GM18868 (cell line): Measurements from ENCODE around the gene SOCS7.

Source experiments
- ATAC-seq: cut with Tn5 transposase; IDR thresholded peaks from one replicate; pipeline ENCODE4 v1.9.1; 2021; ENCODE audit warnings: mild to moderate bottlenecking, moderate library complexity; ENCODE audit not compliant: unreplicated experiment

Gene SOCS7

DNA sequence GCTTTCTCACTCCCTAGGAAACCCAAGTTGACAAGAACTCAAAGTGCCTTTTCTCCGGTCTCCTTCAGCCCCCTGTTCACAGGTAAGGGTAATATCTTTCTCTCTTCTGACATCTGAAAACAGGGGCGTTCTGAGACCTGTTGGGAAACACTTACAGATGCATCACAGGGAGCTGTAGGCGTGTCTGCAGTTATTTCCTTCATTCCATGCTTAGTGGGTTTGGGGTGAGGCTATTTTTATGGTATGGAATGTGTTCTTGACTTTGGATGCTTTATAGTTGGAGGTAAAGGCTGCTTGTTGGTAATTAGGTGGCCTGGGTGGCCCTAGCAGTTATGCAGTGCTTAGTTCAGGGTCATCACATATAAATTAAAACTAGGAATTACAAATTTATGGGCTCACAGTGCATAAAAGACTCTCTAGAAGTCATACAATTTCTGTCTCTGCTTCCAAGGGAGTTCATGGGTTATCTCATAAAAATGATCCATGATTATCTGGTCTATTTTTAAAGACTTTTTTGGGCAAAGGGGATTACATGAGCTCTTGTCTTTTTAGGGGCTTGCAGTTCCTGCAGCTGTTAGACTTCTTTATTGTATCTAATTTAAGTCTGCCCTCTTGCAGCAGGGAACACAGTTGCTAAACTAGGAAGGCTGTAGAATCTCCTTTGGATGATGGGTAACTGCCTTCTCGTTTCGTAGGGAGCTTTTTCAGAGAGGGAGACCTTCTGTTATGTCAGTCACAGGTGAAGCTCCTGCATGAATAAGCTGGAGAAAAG lies 10.2 kb downstream of the SOCS7 start:
- ATAC-seq, result no peak

DNA sequence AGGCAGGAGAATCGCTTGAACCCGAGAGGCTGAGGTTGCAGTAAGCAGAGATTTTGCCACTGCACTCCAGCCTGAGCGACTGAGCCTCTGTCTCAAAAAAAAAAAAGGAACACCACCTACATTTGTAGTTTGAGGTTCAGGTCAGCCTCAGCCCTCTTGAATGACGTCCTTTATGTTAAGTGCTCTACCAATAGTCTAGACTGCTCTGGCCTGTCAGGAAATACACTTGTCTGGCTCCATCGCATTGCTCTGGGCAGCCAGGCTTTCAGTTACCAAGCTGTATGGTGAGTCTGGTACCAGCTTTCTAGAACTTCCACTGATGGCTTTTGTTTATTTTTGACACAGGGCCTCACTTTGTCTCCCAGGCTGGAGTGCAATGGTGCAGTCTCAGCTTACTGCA lies 11.4 kb downstream of the SOCS7 start:
- no peak for ATAC-seq

DNA sequence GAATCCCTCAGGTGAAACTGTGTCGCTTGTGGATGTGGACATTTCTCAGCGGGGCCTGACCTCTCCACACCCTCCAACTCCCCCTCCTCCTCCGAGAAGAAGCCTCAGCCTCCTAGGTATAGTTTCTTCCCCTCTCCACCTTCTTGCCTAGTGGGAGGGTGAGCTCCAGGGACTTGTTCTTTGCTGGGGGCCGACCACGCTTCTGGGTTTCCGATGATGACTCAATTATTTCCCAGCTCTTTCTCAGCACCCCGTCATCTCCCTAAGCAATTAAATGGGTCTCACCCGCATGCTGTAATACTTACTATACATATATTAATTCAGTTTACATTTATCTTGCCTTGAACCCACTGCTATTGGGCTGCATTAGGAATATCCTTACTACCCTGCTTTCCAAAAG lies 13.1 kb downstream of the SOCS7 start:
- no peak for ATAC-seq

DNA sequence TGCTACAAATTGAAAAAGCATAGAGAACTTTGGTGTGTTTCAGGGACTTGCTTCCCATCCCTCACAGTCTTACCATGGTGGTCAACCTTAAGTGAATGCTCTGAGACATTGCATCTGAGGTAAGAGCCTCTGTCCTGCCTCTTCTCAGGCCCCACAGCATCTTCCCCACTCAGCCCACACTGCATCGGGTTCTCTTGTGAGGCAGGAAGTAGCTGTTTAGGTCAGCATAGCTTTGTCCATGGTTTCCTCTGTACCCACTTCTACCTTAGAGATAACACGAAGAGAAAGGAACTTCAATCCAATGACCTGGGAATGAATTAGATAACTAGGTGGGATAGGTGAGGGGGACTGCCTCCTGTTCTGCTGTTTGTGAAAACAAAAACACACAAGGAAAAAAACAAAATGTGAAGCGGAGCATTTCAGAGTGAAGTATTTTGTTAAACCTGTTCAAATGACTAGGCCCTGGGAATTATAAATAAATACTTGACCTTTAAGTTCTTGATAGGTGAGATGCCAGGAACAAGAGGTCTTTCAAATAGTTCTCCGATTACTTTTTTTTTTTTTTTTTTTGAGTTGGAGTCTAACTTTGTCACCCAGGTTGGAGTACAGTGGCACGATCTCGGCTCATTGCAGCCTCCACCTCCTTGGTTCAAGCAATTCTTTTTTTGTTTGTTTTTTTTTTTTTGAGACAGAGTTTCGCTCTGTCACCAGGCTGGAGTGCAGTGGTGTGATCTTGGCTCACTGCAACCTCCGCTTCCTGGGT lies 17.7 kb downstream of the SOCS7 start:
- no peak for ATAC-seq

DNA sequence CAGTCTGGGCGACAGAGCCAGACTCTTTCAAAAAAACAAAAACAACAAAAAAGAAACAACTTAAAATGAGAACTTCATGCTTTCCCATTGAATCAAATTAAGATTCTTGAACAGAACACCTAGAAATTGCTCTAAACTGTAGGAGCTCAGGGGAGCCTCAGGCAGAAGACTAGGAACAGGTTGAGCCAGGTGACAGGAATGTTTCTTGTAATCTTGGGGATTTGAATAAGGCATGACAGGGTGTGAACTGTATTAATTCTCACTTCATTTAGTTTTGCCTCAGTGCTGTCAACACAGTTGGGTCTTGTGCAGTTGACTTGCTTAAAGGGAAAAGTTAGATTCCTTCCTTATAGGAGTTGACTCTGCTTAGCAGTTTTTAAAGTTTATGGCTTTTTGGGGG lies 27.8 kb downstream of the SOCS7 start:
- ATAC-seq, result no peak

DNA sequence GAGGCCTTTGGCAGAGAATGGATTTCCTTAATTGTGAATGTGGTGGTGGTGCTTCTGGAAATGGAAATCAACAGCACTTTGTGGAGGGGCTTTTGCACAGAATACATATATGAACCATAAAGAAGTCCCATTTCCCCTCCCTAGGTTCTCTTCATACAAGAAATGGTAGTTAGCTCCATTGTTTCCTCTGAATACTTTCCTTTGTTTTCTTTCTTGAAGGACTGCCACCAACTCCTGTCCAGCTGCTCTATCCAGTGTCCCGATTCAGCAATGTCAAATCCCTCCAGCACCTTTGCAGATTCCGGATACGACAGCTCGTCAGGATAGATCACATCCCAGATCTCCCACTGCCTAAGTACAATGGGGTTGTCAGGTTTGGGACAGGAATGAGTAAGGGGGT lies 43.4 kb downstream of the SOCS7 start:
- no peak for ATAC-seq

DNA sequence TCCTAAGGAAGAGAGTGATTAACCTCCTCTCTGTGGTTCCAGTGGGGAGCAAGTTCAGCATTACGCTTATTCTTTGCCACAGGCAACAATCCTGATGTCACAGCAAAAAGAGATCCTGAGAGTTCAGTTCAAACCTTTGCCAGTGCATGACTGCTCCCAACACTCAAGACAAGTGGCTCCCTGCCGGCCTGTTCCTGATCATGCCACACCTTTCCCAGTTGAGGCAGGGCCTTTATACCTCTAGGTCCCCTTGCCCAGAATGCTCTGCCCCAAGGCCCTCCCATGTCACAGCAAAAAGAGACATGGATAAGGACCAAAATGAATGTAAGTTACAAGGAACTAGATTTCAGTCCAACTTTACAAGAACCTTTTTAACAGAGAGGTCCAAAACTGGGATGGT lies 45.6 kb downstream of the SOCS7 start:
- no peak for ATAC-seq

DNA sequence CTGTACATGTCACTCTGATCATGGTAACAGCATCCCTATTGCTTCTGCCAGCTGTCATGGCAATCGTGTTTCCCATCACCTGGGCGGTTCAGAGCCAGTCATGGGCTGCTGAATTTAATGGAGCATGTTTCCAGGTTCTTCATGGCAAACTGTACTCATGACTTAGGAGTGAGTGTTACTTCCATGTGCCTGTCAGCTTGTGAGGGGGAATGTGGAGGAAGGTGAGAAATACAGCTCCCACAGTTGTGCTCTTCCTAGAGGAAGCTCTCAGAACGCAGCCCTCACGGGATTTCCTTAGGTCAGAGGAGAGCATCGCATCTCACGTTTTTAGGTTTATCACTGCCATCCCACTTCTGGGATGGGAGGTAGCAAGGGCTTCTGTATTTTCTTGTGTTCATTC lies 48.6 kb downstream of the SOCS7 start:
- no peak for ATAC-seq

DNA sequence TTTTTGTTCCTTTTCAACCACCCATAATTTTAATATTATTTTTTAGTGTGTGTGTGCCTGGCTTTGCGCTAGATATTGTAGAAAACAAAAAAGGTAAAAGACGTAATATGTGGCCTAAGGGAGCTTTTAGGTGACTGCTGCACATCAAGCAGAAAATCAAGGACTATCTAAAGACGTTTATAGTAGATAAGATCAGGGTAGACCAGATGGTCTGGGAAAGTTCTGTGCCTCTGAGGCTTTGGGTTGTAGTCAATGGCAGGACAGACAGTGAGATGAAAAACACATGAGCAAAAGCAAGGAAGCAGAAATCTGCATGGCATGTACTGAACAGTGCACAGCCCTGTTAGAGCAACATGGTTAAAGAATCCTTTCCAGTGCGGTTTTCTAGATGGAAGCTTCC lies 49.8 kb downstream of the SOCS7 start:
- ATAC-seq, result no peak

DNA sequence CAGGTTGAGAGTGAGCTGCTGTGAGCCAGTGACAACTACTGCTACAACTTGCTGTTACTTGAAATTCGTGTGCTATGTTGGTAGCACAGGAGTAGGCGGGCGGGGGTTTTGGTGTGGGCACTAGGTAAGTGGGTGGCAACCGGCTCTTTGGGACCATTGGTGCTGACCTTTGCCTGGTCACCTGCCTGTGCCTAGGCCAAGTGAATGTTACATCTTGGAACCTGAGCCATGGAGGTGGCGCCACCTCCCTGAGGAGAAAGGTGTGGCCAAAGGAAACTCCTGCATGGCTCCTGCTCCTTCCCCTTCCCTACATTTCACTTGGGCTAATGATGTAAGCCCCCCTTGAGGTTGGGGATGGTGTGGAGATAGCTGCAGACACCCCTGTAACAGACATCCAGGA lies 51.3 kb downstream of the SOCS7 start:
- ATAC-seq, result no peak

DNA sequence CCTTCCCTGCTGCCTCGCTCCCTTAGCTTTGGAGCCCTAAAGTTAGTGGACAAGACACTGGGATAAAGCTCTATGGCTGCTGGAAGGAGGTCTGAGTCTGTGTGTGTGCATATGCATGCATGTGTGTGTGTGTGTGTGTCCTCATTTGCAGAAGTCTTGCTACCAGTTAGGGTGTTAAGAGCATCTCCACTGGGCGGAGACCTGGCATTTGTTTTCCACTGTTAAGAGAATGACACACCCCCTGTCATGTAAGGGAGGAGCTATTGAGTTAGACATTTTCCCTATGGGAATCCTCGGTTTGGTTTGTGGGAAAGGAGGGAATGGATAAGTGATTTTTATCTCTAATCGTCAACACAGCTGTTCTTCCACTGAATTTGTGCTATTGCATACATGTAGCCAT lies 51.8 kb downstream of the SOCS7 start:
- no peak for ATAC-seq

DNA sequence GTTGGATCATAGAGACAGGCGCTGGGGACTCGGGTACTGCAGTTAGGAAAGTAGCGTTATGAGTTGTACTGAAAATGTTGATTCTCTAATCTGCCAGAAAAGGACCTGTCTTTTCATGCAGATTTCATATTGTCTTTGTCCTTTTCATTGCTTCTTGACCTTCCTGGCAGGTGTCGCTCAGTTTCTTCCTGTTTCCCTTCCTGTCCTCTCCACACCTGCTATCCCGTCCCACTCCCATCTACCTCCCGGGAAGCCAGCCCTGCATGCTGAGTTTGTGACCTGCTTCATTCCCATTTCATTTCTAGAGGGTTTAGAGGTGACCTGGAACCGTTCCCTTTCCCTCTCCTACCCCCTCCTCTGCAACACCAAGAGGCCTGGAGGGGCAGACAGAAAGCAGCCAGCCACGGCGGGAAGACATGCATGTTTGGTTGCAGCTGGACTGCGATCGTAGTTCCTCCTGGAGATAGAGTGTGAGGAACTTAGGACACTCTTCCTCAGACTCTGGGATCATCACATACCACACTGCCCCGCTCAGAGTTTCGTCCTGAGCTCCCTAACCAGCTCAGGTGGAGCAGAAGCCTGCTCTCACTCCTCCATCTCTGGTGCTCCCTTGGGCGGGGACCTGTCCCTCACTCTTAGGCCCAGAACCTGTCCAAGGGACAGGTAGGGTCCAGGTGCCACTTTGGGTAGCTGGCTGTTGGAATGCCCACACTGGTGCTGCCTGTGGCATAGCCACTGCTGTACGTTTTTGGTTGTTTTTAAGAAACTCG lies 52.7 kb downstream of the SOCS7 start:
- ATAC-seq, result no peak

DNA sequence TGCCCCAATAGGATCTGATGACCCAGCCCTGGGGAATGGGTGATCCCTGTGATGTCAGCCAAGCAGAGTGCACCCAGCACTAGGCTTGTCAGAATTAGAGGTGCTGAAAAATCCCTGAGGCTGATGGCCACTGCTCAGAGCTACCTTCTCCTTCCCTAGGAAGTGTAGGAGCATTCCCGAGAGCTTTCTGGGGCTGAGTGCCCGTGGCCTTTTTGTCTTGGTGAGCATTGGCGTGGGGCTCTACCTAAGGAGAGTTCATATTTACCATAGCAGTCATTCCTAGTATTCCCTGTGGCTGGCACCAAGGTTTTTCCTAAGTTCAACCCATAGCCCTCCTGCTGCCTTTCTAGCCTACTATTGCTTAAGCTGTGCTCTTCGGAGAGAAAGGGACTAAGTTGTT lies 54.0 kb downstream of the SOCS7 start:
- no peak for ATAC-seq

DNA sequence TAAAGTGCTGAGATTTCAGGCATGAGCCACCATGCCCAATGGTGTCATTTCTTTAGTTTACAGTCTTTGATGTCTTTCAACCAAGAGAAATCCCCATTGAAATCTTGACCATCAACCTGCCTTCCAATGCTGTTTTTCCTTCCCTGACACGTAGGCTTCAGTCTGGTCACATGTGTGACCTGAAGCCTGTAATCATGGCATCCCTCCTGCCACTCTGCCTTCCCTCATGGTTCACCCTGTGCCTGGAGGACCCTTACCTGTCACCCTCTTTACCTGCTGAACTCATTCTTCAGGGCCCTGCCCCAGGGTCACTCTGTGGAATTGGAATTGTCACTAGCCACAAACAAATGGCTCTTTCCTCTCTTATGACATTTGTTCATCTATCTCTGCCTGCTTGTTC lies 58.6 kb downstream of the SOCS7 start:
- ATAC-seq, result no peak

DNA sequence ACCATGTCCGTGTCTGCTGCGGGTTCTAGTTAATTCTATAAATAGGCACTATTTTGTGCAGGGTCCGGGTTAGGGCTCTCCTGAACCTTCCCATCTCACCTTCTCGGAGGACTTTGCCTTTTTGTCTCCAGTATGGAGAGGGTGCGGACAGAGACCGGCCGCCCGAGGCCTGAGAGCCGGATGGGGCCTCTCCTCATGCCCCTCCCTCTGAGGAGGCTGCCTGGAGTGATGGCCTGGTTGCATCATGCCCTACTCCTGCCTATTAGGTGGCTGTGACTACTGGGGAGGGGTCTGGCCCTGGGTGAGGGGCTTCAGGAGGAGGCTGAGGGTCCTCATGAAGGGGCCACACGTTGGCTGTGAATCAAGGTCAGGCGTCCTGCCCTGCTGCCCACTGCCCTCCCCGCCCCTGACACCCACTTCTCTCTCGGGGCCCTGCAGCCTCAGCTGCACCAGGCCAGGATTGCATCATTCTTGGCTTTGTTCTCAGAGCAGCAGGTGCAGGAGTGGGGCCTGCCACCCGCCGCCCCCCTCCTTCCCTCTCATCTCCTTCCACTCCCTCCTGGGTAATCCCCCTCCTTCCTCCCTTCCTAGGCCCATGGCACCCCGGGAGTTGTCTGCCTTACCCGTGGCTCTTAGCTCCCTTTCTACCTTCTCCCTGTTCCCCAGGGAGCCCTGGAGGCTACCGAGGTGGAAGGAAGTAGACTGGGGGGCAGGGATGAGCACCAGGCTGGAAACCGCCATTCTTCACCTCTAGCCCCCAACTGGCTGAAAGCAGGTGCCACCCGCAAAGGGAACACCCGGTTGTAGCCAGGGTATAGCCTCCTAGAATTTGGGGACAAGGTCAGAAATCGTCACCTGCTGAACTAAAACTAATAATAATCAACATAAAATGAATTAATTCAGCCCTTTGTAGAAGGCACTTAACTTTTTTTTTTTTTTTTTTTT lies 63.9 kb downstream of the SOCS7 start:
- peak; percentile 49 for ATAC-seq

DNA sequence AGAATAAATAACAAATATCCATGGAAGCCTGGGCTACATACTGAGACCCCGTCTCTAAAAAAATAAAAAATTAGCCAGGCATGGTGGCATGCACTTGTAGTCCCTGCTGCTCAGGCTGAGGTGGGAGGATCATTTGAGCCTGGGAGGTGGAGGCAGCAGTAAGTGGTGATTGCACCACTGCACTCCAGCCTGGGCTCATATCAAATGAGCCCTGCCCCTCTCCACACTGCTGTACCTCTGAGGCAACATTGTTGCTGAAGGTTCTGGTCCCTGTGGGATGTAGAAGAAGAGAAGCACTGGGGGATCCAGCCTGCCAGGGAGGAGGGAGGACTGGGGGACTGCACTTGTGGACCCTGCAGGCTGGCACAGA lies 65.2 kb downstream of the SOCS7 start:
- no peak for ATAC-seq

DNA sequence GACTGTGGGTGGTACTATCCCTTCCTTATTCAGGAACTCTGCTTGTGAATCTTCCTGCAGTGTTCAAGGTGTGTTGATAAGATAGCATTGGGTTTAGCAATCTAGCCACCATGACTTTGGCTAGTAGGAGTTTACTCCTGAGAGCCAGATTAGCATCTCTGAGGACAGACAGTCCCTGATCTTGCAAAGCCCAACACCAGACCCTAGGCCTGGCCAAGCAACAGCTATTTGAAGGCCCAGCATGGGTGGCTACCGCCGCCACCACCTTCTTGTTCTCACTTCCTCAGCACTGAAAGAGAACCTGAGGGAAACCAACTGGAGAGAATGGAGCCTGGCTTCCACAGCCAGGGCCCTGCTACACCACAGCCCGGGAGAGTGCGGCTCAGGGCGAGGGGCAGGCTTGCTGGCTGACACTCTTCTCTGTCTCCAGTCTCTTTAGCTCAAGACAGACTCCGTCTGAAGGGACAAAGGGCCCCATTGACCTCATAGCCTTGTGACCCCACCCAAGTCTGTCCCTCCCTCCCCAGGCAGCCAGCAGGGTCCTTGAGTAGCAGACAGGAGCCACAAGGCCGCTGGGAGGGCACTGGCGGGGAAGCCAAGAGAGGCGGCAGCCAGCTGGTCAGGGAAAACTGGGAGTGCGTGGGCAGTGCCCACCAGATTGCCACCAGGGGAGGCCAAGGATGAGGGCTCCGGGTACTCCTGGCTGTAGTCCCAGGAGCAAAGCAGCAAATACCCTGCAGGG lies 65.7 kb downstream of the SOCS7 start:
- no peak for ATAC-seq

DNA sequence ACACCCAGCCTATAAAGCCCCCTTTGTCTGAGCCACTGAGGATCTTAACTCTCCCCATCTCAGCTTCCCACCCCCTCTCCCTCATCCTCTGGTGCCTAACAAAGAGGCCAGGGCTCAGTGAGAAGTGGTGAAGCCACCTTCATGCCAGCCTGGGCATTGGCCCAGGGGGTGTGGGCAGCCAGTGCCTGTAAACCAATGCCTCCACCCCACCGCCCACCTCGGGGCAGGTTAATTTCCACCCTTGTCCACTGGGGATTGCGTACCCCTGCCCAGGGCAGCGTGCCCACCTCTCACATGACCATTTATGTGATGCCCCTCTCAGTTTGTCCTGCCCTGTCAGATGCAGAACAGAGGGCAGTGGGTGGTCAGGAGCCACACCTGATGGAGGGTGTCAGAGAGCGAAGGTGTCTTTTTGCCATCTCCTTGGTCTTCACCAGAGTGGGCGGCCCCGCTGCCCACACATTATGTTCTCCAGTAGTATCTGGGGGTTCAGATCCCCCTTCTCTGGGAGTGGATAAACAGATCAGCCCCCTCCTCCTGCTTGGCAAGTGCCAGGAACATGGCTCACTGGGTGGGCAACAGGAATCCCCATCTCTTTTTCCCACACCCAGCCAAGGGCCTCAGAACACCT lies 66.5 kb downstream of the SOCS7 start:
- no peak for ATAC-seq

DNA sequence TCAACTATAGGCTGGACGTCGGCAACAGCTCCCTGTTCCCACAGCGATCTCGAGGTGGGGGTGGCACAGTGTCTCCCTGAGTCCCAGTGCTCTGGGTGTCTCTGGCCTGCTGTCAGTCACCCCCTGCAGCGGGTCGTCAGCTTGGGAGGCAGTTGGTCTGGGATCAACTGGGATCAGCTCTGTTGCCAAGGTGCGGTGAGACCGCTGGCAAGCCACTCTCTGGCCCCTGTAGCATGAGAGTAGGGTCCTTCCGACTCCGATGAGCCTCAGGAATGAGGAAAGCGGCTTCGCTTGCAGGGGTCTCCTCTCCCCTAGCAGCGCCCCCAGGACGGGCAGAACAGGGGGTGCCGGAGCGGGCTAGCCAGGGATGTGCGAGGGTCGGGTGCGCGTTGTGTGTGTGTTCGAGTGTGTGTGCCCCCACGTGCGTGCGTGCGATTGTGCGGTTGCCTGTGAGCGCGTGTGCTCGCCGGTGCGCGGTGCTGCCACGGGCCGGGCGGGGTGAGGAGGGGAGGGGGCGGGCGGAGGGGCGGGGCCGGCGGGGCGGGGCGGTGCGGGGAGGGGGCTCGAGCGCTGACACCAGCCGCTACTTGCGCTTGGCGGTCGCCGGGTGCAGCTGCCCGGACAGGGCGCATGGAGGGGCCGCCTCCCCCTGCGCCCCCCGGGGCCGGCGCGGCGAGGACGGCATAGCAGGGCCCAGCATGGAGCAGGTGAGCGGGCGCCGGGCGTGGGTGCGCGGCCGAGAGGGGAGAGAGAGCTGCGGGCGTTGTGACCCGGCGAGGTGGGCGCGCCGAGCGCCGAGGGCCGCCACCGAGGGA lies 67.3 kb downstream of the SOCS7 start:
- ATAC-seq, result no peak
